DMS 273 (cell line): ENCODE results near the gene SHISA6.

Experiments used
- DNase-seq: peaks from one replicate; lab custom pipeline; 2025; ENCODE audit not compliant: unreplicated experiment; lab: John Stamatoyannopoulos, UW

Gene SHISA6

GRCh38 chr17:11240841-11241610 is at the start of gene SHISA6:
Gene SHISA6 (plus strand): TSS chr17:11241213.
- DNase-seq: peak; percentile 62

- no peak for DNase-seq
Observed at GRCh38 chr17:11195801-11196200, 45.2 kb upstream of the SHISA6 start.

- DNase-seq: no peak
Observed at GRCh38 chr17:11204991-11205390, 36.0 kb upstream of the SHISA6 start.

GRCh38 chr17:11205659-11206058 is 35.4 kb upstream of the SHISA6 start:
- no peak for DNase-seq

- DNase-seq: no peak
Observed at GRCh38 chr17:11209906-11210305, 31.1 kb upstream of the SHISA6 start.

- DNase-seq: no peak
Observed at GRCh38 chr17:11212792-11213191, 28.2 kb upstream of the SHISA6 start.

GRCh38 chr17:11216976-11217375 is 24.0 kb upstream of the SHISA6 start:
- DNase-seq: no peak

GRCh38 chr17:11221196-11221595 is 19.8 kb upstream of the SHISA6 start:
- DNase-seq: no peak

GRCh38 chr17:11221721-11222120 is 19.3 kb upstream of the SHISA6 start:
- DNase-seq: no peak

- DNase-seq: no peak
Observed at GRCh38 chr17:11238705-11239104, 2.3 kb upstream of the SHISA6 start.

- DNase-seq: no peak
Observed at GRCh38 chr17:11239379-11239970, 1.5 kb upstream of the SHISA6 start.

- DNase-seq: peak; percentile 80
Observed at GRCh38 chr17:11240041-11240840, 772 bp upstream of the SHISA6 start.

GRCh38 chr17:11241611-11242226 is 706 bp downstream of the SHISA6 start:
- peak; percentile 55 for DNase-seq

GRCh38 chr17:11242411-11242810 is 1.4 kb downstream of the SHISA6 start:
- peak; percentile 39 for DNase-seq

- DNase-seq: no peak
Observed at GRCh38 chr17:11244776-11245175, 3.8 kb downstream of the SHISA6 start.

- DNase-seq: peak; percentile 19
Observed at GRCh38 chr17:11245187-11245586, 4.2 kb downstream of the SHISA6 start.

- DNase-seq: no peak
Observed at GRCh38 chr17:11245791-11246190, 4.8 kb downstream of the SHISA6 start.

GRCh38 chr17:11250161-11250560 is 9.1 kb downstream of the SHISA6 start:
- no peak for DNase-seq

GRCh38 chr17:11251561-11252107 is 10.6 kb downstream of the SHISA6 start:
- no peak for DNase-seq

GRCh38 chr17:11252146-11252545 is 11.1 kb downstream of the SHISA6 start:
- no peak for DNase-seq

- DNase-seq: no peak
Observed at GRCh38 chr17:11256877-11257276, 15.9 kb downstream of the SHISA6 start.
